GM18520 (cell line): ENCODE results near the gene SH3RF3.
"Not testable (repeated sequence)": the region's sequence is repeated elsewhere in the genome, so short reads cannot be mapped to it uniquely, and the experiment has no call there.

ENCODE experiments used
- ATAC-seq: cut with Tn5 transposase; IDR thresholded peaks from one replicate; pipeline ENCODE4 v1.9.1; 2021; ENCODE audit not compliant: unreplicated experiment

Gene SH3RF3

DNA sequence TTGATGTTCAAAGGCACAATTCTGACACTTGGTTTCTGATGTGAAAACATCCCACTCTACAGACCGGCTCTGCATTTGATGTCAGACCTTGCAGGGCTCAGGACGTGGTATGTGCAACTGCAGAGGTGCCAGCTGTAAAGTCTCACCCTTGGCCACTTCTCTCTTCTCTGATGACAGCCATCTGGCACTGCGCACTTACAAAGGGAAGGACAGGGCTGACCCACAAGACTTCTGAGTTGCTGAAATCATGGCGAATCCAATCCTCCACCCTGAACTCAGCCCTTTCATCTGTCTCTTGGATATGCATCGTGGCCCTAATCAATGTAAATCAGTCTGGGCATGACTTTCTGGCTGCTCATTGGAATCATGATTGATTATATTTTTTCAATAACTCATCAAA, 402.2 kb downstream of the SH3RF3 start:
- ATAC-seq = no peak

DNA sequence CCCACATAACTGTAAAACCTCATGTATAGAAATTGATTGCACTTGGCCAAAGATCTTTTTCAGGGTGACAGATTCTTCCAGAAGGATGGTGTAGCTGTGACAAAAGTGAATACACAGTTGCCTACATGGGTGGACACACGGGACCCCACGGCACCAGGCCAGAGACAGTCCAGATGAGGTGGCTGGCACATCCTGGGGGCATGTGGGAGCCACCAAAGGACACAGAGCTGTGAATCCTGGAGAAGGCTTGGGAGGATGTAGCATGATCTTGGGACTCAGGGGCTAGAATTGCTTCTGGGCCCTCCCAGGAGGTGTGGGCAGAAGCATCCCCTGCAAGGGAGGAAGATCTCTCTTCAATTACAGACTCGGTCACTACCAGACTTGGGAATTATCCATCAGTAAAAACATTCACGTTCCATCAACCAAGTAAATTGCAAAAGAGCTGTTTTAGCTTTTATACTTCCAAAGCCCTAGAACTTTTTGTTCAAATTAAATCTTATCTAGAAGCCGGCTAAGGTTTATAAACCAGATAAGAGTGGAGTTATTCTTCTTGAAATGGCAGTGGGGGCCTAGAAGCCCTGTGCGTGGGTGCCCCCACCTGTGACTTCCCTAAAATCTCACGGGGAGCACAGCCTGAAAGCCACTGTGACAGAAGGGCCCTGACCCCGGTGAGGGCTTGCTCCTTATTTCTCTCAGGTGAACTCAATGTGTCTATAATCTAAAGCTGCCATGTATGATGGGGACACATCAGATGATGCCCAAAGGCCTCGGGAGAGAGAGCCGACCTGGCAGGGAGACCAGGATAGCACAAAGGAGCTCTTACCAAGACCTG, 403.1 kb downstream of the SH3RF3 start:
- ATAC-seq = no peak

DNA sequence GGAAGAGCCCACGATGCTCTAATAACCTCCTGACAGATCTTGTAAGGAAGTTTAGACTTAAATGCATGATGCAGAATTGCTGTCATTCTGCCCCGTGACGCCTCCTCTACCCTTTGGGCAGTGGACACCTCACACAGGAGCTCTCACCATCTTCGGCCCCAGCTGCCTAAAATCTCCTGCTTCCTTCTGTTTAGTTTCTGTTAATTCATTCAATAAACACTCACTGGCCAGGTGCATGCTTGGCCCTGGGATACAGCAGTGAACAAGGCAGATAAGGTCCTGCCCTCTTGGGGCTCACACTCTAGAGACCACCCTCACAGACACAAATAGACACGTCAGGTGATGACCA, 403.7 kb downstream of the SH3RF3 start:
- no peak for ATAC-seq

DNA sequence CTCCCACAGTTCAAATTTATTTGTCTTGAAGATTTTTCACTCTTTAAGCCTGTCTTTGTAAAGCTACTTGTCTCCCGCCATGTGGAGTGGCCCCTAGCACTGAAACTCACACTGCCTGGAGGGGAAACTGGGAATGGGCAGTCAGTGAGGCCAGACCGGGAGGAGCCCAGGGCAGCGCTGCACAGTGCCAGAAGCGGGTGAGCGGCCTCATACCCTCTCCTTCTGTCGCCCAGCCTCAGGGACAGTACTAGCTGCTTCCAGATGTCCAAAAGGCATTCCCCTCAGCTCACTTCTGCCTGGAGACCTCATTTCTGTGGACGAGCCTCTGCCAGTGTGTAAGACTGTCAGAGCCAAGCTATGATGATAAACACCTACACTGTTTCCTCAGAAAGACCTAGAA, 404.8 kb downstream of the SH3RF3 start:
- no peak for ATAC-seq

DNA sequence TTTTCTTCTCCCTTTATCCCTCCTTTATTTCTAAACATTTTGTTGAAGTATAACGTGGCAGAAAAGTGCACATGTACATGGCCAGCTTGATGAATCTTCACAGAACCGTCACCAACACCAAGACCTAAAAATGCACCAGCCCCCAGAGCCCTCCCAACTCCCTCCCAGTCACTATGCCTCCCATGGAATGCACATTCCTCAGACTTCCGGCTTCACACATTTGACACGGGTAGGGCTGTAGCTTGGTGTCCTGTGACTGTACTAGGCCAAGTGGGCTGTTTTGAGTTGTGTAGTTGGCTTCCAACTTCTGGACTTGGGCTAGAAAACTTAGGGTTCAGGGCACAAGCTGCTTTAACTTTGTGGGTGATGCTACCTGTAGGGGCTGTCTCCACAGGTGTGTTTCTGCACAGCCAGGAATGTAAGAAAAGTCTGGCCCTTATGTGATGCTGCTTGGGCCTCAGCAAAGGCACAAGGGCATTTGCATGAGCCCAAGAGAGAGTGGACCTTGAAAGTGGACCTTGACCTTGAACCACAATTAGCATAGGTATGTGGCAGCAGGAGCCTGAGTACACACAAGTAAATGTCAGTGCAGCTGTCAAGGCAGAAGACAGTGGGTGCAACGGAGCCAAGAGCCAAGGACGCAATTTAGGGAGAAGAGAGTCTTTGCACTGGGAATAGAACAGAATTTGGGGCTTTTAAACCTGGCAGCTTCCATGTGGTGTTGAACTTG, 406.4 kb downstream of the SH3RF3 start:
- ATAC-seq = no peak

DNA sequence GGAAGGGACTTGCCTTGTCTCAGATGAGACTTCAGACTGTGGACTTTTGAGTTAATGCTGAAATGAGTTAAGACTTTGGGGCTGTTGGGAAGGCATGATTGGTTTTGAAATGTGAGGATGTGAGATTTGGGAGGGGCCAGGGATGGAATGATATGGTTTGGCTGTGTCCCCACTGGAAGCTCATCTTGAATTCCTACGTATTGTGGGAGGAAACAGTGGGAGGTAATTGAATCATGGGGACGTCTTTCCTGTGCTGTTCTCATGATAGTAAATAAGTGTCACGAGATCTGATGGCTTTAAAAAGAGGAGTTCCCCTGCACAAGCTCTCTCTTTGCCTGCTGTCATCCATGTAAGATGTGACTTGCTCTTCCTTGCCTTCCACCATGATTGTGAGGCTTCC, 407.6 kb downstream of the SH3RF3 start:
- ATAC-seq = not testable (repeated sequence)

DNA sequence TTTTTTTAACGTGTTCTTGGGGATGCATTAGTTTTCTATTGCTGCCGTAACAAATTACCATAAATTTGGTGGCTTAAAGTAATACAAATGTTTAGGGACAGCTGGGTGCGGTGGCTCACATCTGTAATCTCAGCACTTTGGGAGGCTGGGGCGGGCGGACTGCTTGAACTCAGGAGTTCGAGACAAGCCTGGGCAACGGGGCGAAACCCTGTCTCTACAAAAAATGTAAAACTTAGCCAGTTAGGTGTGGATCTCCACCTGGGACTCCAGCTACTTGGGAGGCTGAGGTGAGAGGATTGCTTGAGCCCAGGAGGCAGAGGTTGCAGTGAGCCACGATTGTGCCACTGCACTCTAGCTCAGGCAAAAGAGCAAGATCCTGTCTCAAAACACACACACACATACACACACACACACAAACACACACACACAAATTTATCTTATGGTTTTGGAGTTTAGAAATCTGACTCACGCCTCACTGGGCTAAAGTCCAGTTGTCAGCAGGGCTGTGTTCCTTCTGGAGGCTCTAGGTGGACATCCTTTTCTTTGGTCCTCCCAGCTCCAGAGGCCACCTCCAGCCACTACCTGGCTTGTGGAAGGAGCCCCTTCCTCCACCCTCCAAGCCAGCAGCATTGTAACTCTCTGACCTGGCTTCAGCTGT, 408.7 kb downstream of the SH3RF3 start:
- no peak for ATAC-seq

DNA sequence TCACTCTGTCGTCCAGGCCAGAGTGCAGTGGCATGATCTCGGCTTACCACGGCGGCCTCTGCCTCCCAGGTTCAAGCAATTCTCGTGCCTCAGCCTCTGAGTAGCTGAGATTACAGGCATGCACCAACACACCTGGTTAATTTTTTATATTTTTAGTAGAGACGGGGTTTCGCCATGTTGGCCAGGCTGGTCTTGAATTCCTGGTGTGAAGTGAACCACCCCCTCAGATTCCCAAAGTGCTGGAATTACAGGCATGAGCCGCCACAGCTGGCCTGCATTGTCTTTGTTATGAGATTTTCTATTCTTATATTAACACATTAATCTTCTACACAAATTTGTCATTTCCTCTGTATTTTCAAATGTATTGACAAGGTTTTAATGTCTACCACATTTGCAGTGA, 409.5 kb downstream of the SH3RF3 start:
- no peak for ATAC-seq

DNA sequence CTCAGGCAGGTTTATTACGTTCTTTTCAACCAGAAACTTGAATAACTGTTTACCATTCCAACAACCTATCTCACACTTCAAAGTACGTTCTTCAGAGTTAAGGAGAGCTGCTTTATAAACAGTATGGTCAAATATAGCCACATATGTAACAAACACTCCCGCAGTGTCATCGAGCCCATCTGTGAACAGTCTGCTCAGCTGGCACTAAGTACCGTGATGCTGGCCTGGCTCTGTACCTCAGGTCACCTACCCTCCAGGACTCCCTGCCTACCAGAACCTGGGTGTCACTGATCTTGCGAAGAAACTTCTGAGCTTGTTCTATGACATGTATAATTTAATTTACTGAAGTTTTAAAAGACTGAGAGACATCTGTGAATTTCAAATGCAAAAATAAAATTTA, 413.4 kb downstream of the SH3RF3 start:
- ATAC-seq = no peak

DNA sequence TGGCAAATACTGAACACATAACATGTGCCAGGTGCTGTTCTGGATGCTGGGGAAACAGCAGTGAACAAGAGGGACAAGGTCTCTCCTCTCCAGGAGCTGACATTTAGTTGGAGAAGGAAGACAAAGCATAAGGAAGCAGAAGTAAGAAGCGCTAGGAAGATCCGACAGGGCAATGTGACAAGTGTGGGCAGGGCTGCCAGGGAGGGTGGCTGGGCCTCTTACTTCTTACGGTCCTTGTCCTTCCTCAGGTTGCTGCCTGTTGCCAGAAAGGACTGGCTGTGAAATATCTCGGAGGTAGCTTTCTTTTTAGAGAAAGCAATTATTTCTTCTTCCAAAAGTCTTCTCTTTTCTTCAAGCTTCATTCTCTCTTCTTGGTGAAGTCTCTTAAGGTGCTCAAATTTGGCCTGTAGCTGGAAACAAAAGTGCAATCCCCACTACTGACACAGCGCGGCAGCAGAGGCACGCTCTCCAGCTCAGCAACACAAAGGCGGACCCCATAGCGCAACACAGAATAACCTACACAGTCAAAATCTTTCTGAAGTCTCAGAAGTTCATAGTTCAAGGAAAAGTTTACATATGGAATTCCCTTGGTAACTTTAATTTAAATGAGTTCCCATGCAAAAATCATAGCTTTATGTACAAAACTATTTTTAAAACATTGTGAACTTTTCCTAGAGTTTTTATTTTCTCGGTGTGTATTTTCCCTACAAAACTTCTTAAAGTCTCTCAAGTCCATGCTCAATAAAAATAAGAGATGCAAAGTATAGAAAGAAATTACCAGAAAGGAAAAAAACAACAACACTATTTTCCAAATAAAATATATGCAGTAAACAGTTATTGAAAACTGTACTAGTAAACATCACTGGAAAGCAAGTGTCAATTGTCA, 417.1 kb downstream of the SH3RF3 start:
- peak; percentile 53 for ATAC-seq

DNA sequence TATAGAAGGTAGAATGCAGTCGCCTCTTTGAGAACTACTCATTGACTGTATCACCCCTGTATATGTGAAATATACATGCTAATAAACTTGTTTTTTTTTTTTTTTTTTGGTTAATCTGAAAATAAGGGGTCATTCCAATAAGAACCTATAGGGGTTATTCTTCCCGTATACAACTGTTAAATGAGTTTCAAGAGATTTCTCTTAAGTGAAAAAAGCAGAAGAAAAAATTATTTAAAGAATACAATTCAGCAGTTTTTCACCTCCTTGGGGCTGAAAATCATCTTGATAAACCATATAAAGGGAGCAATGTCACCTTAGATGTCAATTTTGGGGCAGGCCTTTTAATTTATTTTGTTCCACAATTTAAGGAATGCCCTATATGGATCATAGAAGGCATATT, 418.3 kb downstream of the SH3RF3 start:
- ATAC-seq = no peak

DNA sequence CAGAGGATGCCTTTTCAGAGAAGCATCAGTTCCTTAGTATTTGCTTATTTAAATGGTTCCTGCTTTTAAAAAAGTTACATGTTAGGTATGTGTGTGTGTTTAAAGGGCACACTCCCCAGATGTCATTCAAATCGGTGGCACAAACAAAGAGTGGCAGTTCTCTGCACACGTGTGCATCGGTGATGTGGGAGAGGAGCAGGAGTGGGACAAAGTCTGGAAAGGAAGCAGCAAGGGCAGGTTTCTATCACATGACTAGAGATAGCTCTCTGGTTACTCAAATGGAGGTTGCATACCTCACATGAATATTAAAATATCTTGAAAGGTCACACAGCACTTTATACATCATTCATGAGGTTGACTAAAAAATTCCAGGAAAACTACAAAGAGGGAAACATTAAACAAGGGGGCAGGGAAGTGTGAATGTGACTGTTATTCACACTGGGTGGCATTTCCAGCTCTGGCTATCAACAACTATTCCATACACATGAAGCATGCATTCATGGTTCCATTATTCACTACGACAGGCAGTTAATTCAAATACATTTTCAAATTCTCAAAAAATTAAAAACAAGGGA, 420.1 kb downstream of the SH3RF3 start:
- ATAC-seq = no peak
